Measurements from ENCODE around the gene NFE2L3.
"Not testable (repeated sequence)": the region's sequence is repeated elsewhere in the genome, so short reads cannot be mapped to it uniquely, and the experiment has no call there.

DNA sequence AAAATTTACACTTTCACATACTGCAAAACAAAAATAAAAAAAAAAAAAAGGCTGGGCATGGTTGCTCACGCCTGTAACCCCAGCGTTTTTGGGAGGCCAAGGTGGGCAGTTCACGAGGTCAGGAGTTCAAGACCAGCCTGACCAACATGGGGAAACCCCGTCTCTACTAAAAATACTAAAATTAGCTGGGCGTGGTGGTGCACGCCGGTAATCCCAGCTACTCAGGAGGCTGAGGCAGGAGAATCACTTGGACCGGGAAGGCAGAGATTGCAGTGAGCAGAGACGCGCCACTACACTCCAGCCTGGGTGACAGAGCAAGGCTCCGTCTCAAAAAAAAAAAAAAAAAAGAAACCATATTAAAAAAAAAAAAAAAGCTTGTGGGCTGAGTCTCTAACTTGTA lies 42.8 kb downstream of the NFE2L3 start:
- TF ChIP-seq, protein P1, sequence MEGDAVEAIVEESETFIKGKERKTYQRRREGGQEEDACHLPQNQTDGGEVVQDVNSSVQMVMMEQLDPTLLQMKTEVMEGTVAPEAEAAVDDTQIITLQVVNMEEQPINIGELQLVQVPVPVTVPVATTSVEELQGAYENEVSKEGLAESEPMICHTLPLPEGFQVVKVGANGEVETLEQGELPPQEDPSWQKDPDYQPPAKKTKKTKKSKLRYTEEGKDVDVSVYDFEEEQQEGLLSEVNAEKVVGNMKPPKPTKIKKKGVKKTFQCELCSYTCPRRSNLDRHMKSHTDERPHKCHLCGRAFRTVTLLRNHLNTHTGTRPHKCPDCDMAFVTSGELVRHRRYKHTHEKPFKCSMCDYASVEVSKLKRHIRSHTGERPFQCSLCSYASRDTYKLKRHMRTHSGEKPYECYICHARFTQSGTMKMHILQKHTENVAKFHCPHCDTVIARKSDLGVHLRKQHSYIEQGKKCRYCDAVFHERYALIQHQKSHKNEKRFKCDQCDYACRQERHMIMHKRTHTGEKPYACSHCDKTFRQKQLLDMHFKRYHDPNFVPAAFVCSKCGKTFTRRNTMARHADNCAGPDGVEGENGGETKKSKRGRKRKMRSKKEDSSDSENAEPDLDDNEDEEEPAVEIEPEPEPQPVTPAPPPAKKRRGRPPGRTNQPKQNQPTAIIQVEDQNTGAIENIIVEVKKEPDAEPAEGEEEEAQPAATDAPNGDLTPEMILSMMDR (IDR thresholded peaks at IDR 0.05) = not testable (repeated sequence)
- TF ChIP-seq POLR2A (IDR thresholded peaks at IDR 0.05) = not testable (repeated sequence)
